ENCODE results near the gene ZFYVE9.
A peak's percentile ranks its signal among the peaks of the same experiment; 100 is the strongest.

GRCh38 chr1:52140633-52141512 lies 1.0 kb upstream of the ZFYVE9 start:
- peak in 1 of 2 donors; percentile 0 for TF ChIP-seq CTCF (conservative IDR thresholded peaks at IDR 0.05 in 1 of 2, IDR thresholded peaks at IDR 0.05 in 1 of 2; ENCODE audit: low read depth in 1 of 2, low read length in 2 of 2)
- TF ChIP-seq EZH2 (IDR thresholded peaks at IDR 0.05; ENCODE audit: low read length, missing control alignments) = no peak
